Fibroblast of lung (primary cell): Measurements from ENCODE around the gene BCL6. TPM values are rescaled to one million over a fixed set of nuclear protein-coding genes. Genes with fewer than 3 reads are reported as not detected.
A peak's percentile ranks its signal among the peaks of the same experiment; 100 is the strongest.

ENCODE experiments used
- DNase-seq, 2 donors: peaks; one replicate each; pipeline versions ENCODE4 v3.0.0 to v3.0.0-alpha.2; 2010; ENCODE audit warnings: low read depth in 2 of 2
- H2AFZ ChIP-seq: 2 replicates; pipeline ENCODE4 v1.5.1; 2012; ENCODE audit warnings: low read length, control low read depth, inconsistent platforms
- H3K27ac ChIP-seq: 2 replicates; pipeline ENCODE4 v1.5.1; 2011; ENCODE audit warnings: low read length, control low read depth; ENCODE audit not compliant: insufficient read depth
- H3K27me3 ChIP-seq: 2 replicates; pipeline ENCODE4 v1.5.1; 2011; ENCODE audit warnings: mild to moderate bottlenecking, low read length; ENCODE audit not compliant: control insufficient read depth, insufficient read depth
- H3K36me3 ChIP-seq: 2 replicates; pipeline ENCODE4 v1.5.1; 2011; ENCODE audit warnings: low read length; ENCODE audit not compliant: control insufficient read depth, insufficient read depth
- H3K4me1 ChIP-seq: 2 replicates; pipeline ENCODE4 v1.5.1; 2011; ENCODE audit warnings: low read length; ENCODE audit not compliant: control insufficient read depth, insufficient read depth; ENCODE audit errors: extremely low read depth
- H3K4me2 ChIP-seq: 2 replicates; pipeline ENCODE4 v1.5.1; 2011; ENCODE audit warnings: low read length, control low read depth; ENCODE audit not compliant: insufficient read depth; ENCODE audit errors: extremely low read depth
- H3K4me3 ChIP-seq, 4 experiments: fragments of 200-600 bp in 1 of 4; sonication (generic) in 1 of 4; replicated peaks in 1 of 4; 2 replicates each; pipeline ENCODE4 v1.5.1; 2011 to 2016; ENCODE audit warnings: low read length in 4 of 4, low read depth in 3 of 4, mild to moderate bottlenecking in 3 of 4, control low read depth in 2 of 4, inconsistent platforms in 1 of 4, mixed read lengths in 1 of 4; ENCODE audit not compliant: insufficient read depth in 1 of 4; ENCODE audit errors: control extremely low read depth in 1 of 4
- H3K79me2 ChIP-seq: 2 replicates; pipeline ENCODE4 v1.5.1; 2012; ENCODE audit warnings: mild to moderate bottlenecking, low read length, inconsistent platforms; ENCODE audit not compliant: control insufficient read depth, insufficient read depth
- H3K9ac ChIP-seq: 2 replicates; pipeline ENCODE4 v1.5.1; 2011; ENCODE audit warnings: mild to moderate bottlenecking, low read length, control low read depth; ENCODE audit not compliant: insufficient read depth
- H3K9me3 ChIP-seq: 2 replicates; pipeline ENCODE4 v1.5.1; 2012; ENCODE audit warnings: low read depth, low read length; ENCODE audit not compliant: control insufficient read depth, insufficient read depth
- H4K20me1 ChIP-seq: 2 replicates; pipeline ENCODE4 v1.5.1; 2011; ENCODE audit warnings: low read length; ENCODE audit not compliant: control insufficient read depth, insufficient read depth; ENCODE audit errors: extremely low read depth
- EZH2 ChIP-seq: IDR thresholded peaks from 2 replicates; pipeline ENCODE4 v1.5.1; 2012; ENCODE audit warnings: low read length, control low read depth, mild to moderate bottlenecking; ENCODE audit errors: missing control alignments
- polyA plus RNA-seq, 2 donors: library from polyadenylated mRNA; depleted of rRNA in 1 of 2; stranded (reverse) in 1 of 2; unstranded in 1 of 2; fragments of >200 nt; gene quantifications; 2 replicates each; pipeline ENCODE4 v1.2.1, GENCODE V29; 2011 to 2012; ENCODE audit warnings: missing spikeins in 1 of 2
- total RNA-seq: library from RNA; depleted of rRNA; stranded (reverse); fragments of >200 nt; gene quantifications from 2 replicates; pipeline ENCODE4 v1.2.1, GENCODE V29; 2014
- TF ChIP-seq, protein P1 (sequence below), 2 donors: IDR thresholded peaks in 1 of 2; conservative IDR thresholded peaks in 1 of 2; 1 replicate in 1 of 2; 2 replicates in 1 of 2; pipeline ENCODE4 v1.5.1; 2011 to 2012; ENCODE audit warnings: low read length in 2 of 2, control low read depth in 1 of 2, inconsistent platforms in 1 of 2, low read depth in 1 of 2, mild to moderate bottlenecking in 1 of 2

Gene BCL6
- total and polyA plus RNA-seq, 2 donors (not counting 1 experiment from before 2014, with no cell fraction given) = 12.7 to 46.6 TPM

DNA sequence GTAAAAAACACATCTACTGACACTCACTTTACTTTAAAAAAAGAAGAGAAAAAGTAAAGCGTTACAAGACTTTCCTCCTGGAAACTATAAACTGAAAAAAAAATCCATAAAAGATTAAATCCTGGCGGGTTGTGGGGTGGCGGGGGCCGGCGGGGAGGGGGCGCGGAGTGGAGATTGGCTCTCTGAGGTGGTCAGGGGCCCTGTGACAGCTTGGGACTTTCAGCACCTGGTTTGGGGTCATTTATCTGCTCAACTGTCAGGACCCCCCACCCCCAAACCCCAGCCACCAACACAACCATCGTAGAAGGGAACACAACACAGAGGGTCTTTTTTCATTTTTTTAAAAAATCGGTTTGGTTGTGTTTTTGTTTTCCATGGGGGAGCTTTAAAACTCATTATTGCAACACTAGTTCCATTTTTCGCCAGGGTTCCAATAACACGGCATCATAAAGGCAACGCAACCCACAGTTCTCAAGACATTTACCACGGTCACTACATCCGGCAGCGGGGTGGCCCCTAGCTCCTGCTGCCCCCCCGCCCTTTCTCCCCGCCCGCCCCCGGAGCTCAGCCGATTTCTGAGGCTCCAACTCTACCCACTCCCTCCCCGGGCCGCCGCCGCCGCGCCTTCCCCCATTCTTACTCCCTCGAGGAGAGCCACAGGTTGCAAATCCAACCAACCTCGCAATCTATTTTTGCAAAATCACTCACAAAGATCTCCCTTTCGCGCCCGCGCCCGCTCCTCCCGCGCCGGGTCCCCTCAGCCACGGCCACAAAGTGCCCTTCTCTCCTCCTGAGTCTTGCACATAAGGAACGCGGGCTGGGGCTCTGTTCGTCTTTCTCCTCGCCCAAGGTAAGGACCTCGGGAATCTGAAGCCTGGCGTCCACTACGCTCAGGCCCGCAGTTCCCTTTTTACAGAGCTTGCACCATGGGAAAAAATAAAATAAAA is 1.8 kb downstream of the BCL6 start:
- H3K4me3 ChIP-seq = peak overlapping the region; percentile 87 to 96 (median 94)
- peak overlapping the region; percentile 95 for H3K4me2 ChIP-seq
- no peak overlapping the region for H2AFZ ChIP-seq
- peaks cover 8% of the 10 kb centered on the region for H3K4me1 ChIP-seq
- H3K9ac ChIP-seq = peak overlapping the region; percentile 95
- H4K20me1 ChIP-seq = no peaks in the 10 kb centered on the region
- H3K9me3 ChIP-seq = no peaks in the 10 kb centered on the region
- peak; percentile 58 to 75 for DNase-seq
- TF ChIP-seq, protein P1, sequence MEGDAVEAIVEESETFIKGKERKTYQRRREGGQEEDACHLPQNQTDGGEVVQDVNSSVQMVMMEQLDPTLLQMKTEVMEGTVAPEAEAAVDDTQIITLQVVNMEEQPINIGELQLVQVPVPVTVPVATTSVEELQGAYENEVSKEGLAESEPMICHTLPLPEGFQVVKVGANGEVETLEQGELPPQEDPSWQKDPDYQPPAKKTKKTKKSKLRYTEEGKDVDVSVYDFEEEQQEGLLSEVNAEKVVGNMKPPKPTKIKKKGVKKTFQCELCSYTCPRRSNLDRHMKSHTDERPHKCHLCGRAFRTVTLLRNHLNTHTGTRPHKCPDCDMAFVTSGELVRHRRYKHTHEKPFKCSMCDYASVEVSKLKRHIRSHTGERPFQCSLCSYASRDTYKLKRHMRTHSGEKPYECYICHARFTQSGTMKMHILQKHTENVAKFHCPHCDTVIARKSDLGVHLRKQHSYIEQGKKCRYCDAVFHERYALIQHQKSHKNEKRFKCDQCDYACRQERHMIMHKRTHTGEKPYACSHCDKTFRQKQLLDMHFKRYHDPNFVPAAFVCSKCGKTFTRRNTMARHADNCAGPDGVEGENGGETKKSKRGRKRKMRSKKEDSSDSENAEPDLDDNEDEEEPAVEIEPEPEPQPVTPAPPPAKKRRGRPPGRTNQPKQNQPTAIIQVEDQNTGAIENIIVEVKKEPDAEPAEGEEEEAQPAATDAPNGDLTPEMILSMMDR (conservative IDR thresholded peaks at IDR 0.05 in 1 of 2, IDR thresholded peaks at IDR 0.05 in 1 of 2; ENCODE audit: low read depth in 1 of 2, low read length in 2 of 2) = no peak
- no peak for TF ChIP-seq EZH2
- no peaks in the 10 kb centered on the region for H3K27me3 ChIP-seq
- H3K27ac ChIP-seq = peak overlapping the region; percentile 93
- H3K36me3 ChIP-seq = no peaks in the 10 kb centered on the region
- peaks cover 54% of the 10 kb centered on the region for H3K79me2 ChIP-seq

DNA sequence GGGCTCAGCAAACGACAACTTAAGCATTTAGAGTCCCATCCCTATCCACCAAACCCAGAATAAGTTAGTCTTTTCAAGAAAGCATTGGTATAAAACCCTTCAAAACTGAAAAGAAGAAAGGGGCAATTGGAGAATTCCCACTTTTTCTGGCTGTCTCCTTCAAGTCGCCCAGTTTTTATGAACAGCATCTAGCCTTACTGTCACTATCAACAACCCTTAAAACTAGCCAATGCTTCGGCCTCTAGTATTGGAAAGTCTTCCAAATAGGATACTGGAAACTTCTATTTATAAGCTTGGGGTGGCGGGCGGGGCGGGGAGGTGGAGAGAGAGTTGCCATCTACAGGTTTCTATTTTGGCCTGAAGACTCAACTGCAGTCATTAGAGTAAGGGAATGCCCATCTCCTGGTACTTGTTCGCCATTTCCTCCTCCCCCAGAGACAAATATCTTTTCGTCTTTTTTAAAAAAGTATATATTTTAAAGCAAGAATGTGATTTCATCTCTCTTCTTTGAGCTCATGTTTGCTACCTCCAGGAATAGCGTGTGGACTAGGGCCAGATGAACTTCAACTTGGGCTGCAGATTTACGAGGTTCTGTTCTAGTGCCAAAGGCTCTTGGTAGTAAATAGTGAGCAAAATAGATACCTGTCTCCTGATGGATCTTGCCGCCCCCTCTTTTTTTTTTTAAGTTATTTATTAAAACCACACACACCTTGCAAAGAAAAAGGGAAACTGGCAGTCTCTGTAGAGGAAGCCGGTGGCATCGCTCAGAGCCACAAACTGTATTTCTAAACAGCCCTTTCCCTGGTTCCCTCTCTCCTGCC is 2.7 kb downstream of the BCL6 start:
- H3K27ac ChIP-seq = peak overlapping the region; percentile 93

More for the DNA sequence above, 2.7 kb downstream of the BCL6 start:
- H4K20me1 ChIP-seq = no peaks in the 10 kb centered on the region
- TF ChIP-seq EZH2 = no peak
- TF ChIP-seq, protein P1 (conservative IDR thresholded peaks at IDR 0.05 in 1 of 2, IDR thresholded peaks at IDR 0.05 in 1 of 2; ENCODE audit: low read depth in 1 of 2, low read length in 2 of 2) = no peak
- peak; percentile 57 to 63 for DNase-seq
- no peaks in the 10 kb centered on the region for H3K9me3 ChIP-seq
- peak overlapping the region; percentile 87 to 96 (median 94) for H3K4me3 ChIP-seq
- H3K9ac ChIP-seq = peak overlapping the region; percentile 39
- H3K27me3 ChIP-seq = no peaks in the 10 kb centered on the region
- H3K4me1 ChIP-seq = peaks cover 8% of the 10 kb centered on the region
- H3K36me3 ChIP-seq = no peaks in the 10 kb centered on the region
- peak overlapping the region; percentile 95 for H3K4me2 ChIP-seq
- peaks cover 63% of the 10 kb centered on the region for H3K79me2 ChIP-seq
- no peak overlapping the region for H2AFZ ChIP-seq
